Measurements from ENCODE around the gene CCR3. TPM values are rescaled to one million over a fixed set of nuclear protein-coding genes. Genes with fewer than 3 reads are reported as not detected.

CCR3 gene
- total and polyA plus RNA-seq, 2 donors from 2014 or later = not detected

DNA sequence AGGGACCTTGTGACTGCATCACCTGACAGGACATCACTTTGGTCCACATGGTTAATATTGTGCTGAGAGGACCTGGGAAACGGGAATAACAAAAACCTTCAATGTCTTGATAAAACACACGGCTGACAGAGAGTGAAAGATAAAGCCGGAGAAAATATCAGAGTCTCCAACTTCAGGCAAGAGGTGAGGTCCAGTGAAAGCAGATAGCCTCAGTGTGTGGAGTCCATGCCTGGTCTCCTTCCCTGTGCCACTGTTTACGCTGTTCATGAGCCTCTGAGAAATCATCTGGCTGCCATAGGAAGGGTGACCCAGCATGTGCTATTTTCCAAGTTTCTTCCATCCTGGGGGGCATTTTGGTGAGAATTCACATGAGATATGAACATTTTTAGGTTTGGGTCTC, 39.8 kb downstream of the CCR3 start:
- Histone ChIP-seq H3K4me3 (ENCODE audit: low read length in 3 of 3) (no peak overlapping the region), H3K27ac (ENCODE audit: low read depth in 2 of 2, low read length in 2 of 2) (no peak overlapping the region), H3K9me3 (ENCODE audit: control insufficient read depth in 2 of 3, insufficient read depth in 1 of 3, low read length in 3 of 3) (no peaks in the 10 kb centered on the region), H3K4me1 (ENCODE audit: control insufficient read depth in 2 of 3, insufficient read depth in 2 of 3, low read depth in 1 of 3, low read length in 3 of 3) (peaks cover 0 to 2% (median 0%) of the 10 kb centered on the region in 3 donors), H3K27me3 (ENCODE audit: control insufficient read depth, insufficient read depth, low read length) (no peaks in the 10 kb centered on the region), H3K9ac (ENCODE audit: low read length in 3 of 3) (no peak overlapping the region), H3K36me3 (ENCODE audit: control insufficient read depth in 2 of 3, insufficient read depth in 3 of 3, low read length in 3 of 3) (no peaks in the 10 kb centered on the region)
- DNase-seq (no peak), FAIRE-seq (no peak)
- TF ChIP-seq, protein P1, sequence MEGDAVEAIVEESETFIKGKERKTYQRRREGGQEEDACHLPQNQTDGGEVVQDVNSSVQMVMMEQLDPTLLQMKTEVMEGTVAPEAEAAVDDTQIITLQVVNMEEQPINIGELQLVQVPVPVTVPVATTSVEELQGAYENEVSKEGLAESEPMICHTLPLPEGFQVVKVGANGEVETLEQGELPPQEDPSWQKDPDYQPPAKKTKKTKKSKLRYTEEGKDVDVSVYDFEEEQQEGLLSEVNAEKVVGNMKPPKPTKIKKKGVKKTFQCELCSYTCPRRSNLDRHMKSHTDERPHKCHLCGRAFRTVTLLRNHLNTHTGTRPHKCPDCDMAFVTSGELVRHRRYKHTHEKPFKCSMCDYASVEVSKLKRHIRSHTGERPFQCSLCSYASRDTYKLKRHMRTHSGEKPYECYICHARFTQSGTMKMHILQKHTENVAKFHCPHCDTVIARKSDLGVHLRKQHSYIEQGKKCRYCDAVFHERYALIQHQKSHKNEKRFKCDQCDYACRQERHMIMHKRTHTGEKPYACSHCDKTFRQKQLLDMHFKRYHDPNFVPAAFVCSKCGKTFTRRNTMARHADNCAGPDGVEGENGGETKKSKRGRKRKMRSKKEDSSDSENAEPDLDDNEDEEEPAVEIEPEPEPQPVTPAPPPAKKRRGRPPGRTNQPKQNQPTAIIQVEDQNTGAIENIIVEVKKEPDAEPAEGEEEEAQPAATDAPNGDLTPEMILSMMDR (IDR thresholded peaks at IDR 0.05; ENCODE audit: borderline replicate concordance, extremely low read depth, insufficient read depth) = no peak
- intact Hi-C loops (cut with DNase I) = no loop called here

DNA sequence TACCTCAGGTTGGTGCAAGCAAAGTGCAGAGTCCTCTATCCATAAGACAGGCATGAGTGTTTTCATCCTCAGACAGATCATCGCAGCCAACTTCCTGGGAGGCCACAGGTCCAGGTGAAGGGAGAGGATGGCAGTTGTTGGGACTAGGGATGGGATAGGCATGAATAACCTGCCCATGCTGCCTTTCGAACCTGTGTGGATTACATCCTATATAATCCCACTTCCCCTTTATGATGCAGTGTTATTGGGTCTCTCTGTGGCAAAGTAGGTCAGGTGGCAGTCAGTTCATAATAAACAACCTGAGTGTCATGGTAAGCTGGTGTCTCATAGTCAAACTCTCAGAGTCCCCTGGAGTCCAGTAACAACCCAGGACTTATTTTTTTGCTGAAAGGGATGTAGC, 40.4 kb downstream of the CCR3 start:
- H3K36me3 ChIP-seq (ENCODE audit: control insufficient read depth in 2 of 3, insufficient read depth in 3 of 3, low read length in 3 of 3) = no peaks in the 10 kb centered on the region
- no peaks in the 10 kb centered on the region for H3K9me3 ChIP-seq (ENCODE audit: control insufficient read depth in 2 of 3, insufficient read depth in 1 of 3, low read length in 3 of 3)
- DNase-seq (no peak), FAIRE-seq (no peak)
- H3K4me1 ChIP-seq (ENCODE audit: control insufficient read depth in 2 of 3, insufficient read depth in 2 of 3, low read depth in 1 of 3, low read length in 3 of 3) = peaks cover 0 to 2% (median 0%) of the 10 kb centered on the region in 3 donors
- no peak overlapping the region for H3K27ac ChIP-seq (ENCODE audit: low read depth in 2 of 2, low read length in 2 of 2)
- intact Hi-C loops (cut with DNase I) = no loop called here
- H3K9ac ChIP-seq (ENCODE audit: low read length in 3 of 3) = no peak overlapping the region
- TF ChIP-seq, protein P1 (IDR thresholded peaks at IDR 0.05; ENCODE audit: borderline replicate concordance, extremely low read depth, insufficient read depth) = no peak
- no peak overlapping the region for H3K4me3 ChIP-seq (ENCODE audit: low read length in 3 of 3)
- H3K27me3 ChIP-seq (ENCODE audit: control insufficient read depth, insufficient read depth, low read length) = no peaks in the 10 kb centered on the region

DNA sequence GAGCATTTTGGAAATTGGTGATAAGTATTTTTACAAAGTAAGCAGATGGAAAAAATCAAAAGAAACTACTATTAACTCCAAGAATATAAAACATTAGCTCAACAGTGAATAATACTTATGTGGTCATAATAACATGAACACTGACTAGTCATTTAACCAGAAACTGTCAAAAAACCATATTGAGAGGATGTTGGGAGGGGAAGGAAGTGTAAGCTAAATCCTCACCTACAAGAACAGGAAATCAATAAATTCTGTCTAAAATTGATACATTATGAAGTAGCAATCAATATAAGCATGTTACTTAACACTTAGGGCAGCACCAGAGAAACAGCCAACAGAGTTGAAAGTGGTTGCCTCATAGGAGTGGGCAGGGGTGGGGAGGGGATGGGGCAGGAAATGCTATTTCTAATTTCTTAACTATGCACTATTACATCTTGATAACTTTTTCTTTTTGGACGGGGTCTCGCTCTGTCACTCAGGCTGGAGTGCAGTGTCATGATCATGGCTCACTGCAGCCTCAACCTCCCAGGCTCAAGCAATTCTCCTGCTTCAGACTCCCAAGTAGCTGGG, 41.7 kb downstream of the CCR3 start:
- H3K4me1 ChIP-seq (ENCODE audit: control insufficient read depth in 2 of 3, insufficient read depth in 2 of 3, low read depth in 1 of 3, low read length in 3 of 3) = peaks cover 0 to 2% (median 0%) of the 10 kb centered on the region in 3 donors
- intact Hi-C loops (cut with DNase I) = no loop called here
- TF ChIP-seq, protein P1 (IDR thresholded peaks at IDR 0.05; ENCODE audit: borderline replicate concordance, extremely low read depth, insufficient read depth) = no peak
- DNase-seq = no peak
- H3K4me3 ChIP-seq (ENCODE audit: low read length in 3 of 3) = no peak overlapping the region
- no peaks in the 10 kb centered on the region for H3K9me3 ChIP-seq (ENCODE audit: control insufficient read depth in 2 of 3, insufficient read depth in 1 of 3, low read length in 3 of 3)
- no peaks in the 10 kb centered on the region for H3K36me3 ChIP-seq (ENCODE audit: control insufficient read depth in 2 of 3, insufficient read depth in 3 of 3, low read length in 3 of 3)
- no peak for FAIRE-seq
- no peaks in the 10 kb centered on the region for H3K27me3 ChIP-seq (ENCODE audit: control insufficient read depth, insufficient read depth, low read length)
- no peak overlapping the region for H3K27ac ChIP-seq (ENCODE audit: low read depth in 2 of 2, low read length in 2 of 2)
- no peak overlapping the region for H3K9ac ChIP-seq (ENCODE audit: low read length in 3 of 3)

Measured in kidney (tissue), 14 donors.